Progenitor cell of endocrine pancreas (in vitro differentiated cells): ENCODE measurements around the gene TWIST2. TPM values are rescaled to one million over a fixed set of nuclear protein-coding genes. Genes with fewer than 3 reads are reported as not detected.

ENCODE experiments used
- DNase-seq: peaks from one replicate; pipeline ENCODE4 v3.0.0; 2021; ENCODE audit warnings: low spot score; ENCODE audit not compliant: unreplicated experiment
- H3K27ac Mint-ChIP-seq: 2 replicates; pipeline ENCODE4 v1.8.0; 2021; ENCODE audit warnings: mild to moderate bottlenecking, moderate library complexity, mixed read lengths
- H3K27me3 Mint-ChIP-seq: 2 replicates; pipeline ENCODE4 v1.8.0; 2021; ENCODE audit warnings: mixed read lengths
- H3K36me3 Mint-ChIP-seq: 2 replicates; pipeline ENCODE4 v1.8.0; 2022; ENCODE audit warnings: mixed read lengths; ENCODE audit not compliant: insufficient read depth
- H3K4me1 Mint-ChIP-seq: 2 replicates; pipeline ENCODE4 v1.8.0; 2021; ENCODE audit warnings: low read depth, mixed read lengths
- H3K4me3 Mint-ChIP-seq: 2 replicates; pipeline ENCODE4 v1.8.0; 2021; ENCODE audit warnings: low read depth, mild to moderate bottlenecking, moderate library complexity, mixed read lengths
- H3K9me3 Mint-ChIP-seq: 2 replicates; pipeline ENCODE4 v1.8.0; 2021; ENCODE audit warnings: low read depth, mixed read lengths
- CTCF ChIP-seq: fragments of 200-600 bp; sonication (generic); IDR thresholded peaks from one replicate; pipeline ENCODE4 v1.5.0; 2021; ENCODE audit warnings: antibody characterized with exemption, mild to moderate bottlenecking; ENCODE audit not compliant: unreplicated experiment
- total RNA-seq: library from RNA; stranded (reverse); gene quantifications from 2 replicates; pipeline ENCODE4 v1.2.1, GENCODE V29; 2021

The TWIST2 gene
- total RNA-seq, 1 donor from 2014 or later: not detected

- peaks cover 75% of the 10 kb centered on the region for H3K27me3 Mint-ChIP-seq
- no peak for TF ChIP-seq CTCF
- no peak for DNase-seq
- H3K36me3 Mint-ChIP-seq: no peaks in the 10 kb centered on the region
- no peak overlapping the region for H3K27ac Mint-ChIP-seq
- peaks cover 6% of the 10 kb centered on the region for H3K4me1 Mint-ChIP-seq
- H3K4me3 Mint-ChIP-seq: no peak overlapping the region
- no peaks in the 10 kb centered on the region for H3K9me3 Mint-ChIP-seq
These were observed 748 bp downstream of the TWIST2 start for GRCh38 chr2:238848691-238848975.

- peaks cover 2% of the 10 kb centered on the region for H3K4me1 Mint-ChIP-seq
- DNase-seq: no peak
These were observed 1.3 kb downstream of the TWIST2 start for GRCh38 chr2:238848976-238849853.

GRCh38 chr2:238850091-238850490 lies 2.2 kb downstream of the TWIST2 start:
- Mint-ChIP-seq H3K27me3 (peaks cover 75% of the 10 kb centered on the region), H3K36me3 (no peaks in the 10 kb centered on the region), H3K9me3 (no peaks in the 10 kb centered on the region), H3K4me1 (no peaks in the 10 kb centered on the region), H3K4me3 (no peak overlapping the region), H3K27ac (no peak overlapping the region)
- no peak for DNase-seq
- no peak for TF ChIP-seq CTCF

More at GRCh38 chr2:238848976-238849853, 1.3 kb downstream of the TWIST2 start:
- no peaks in the 10 kb centered on the region for H3K36me3 Mint-ChIP-seq
- H3K27ac Mint-ChIP-seq: no peak overlapping the region
- TF ChIP-seq CTCF: no peak
- no peak overlapping the region for H3K4me3 Mint-ChIP-seq
- H3K9me3 Mint-ChIP-seq: no peaks in the 10 kb centered on the region
- peaks cover 75% of the 10 kb centered on the region for H3K27me3 Mint-ChIP-seq

GRCh38 chr2:238851026-238851425 lies 3.1 kb downstream of the TWIST2 start:
- H3K4me1 Mint-ChIP-seq: no peaks in the 10 kb centered on the region
- no peaks in the 10 kb centered on the region for H3K9me3 Mint-ChIP-seq
- H3K4me3 Mint-ChIP-seq: no peak overlapping the region
- DNase-seq: no peak
- no peaks in the 10 kb centered on the region for H3K36me3 Mint-ChIP-seq
- no peak for TF ChIP-seq CTCF
- H3K27ac Mint-ChIP-seq: no peak overlapping the region
- peaks cover 75% of the 10 kb centered on the region for H3K27me3 Mint-ChIP-seq

GRCh38 chr2:238851761-238852160 lies 3.9 kb downstream of the TWIST2 start:
- Mint-ChIP-seq H3K27me3 (peaks cover 71% of the 10 kb centered on the region), H3K27ac (no peak overlapping the region)

More at GRCh38 chr2:238851761-238852160, 3.9 kb downstream of the TWIST2 start:
- DNase-seq: no peak
- no peaks in the 10 kb centered on the region for H3K4me1 Mint-ChIP-seq
- no peak overlapping the region for H3K4me3 Mint-ChIP-seq
- no peaks in the 10 kb centered on the region for H3K36me3 Mint-ChIP-seq
- TF ChIP-seq CTCF: no peak
- H3K9me3 Mint-ChIP-seq: no peaks in the 10 kb centered on the region
